Measurements from ENCODE around the gene L3MBTL4. TPM values are rescaled to one million over a fixed set of nuclear protein-coding genes. Genes with fewer than 3 reads are reported as not detected.

L3MBTL4 gene
- total RNA-seq, 1 donor from 2014 or later: 17.5 TPM

DNA sequence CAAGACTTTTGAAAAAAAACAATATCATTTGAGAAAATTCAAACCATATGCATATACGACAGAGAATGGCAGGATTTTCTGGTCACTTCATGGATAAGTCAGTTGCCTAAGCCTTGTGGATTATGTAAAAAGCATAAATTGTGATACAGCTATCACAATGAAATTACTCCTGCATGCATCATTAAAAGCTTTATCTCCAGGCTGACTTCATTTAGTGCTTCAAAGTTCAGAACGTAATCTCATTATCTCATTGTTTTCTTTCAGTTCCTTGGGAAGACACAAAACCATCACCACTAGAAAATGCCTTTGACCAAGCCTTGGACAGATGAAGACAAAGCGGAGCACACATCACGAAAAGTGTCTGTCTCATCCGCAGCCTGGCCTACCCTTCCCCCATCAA is 57.0 kb downstream of the L3MBTL4 start:
- peak overlapping the region; percentile 45 for H3K27ac Mint-ChIP-seq
- H3K36me3 Mint-ChIP-seq: no peaks in the 10 kb centered on the region
- H3K4me3 Mint-ChIP-seq: no peak overlapping the region
- H3K4me1 Mint-ChIP-seq: peaks cover 19% of the 10 kb centered on the region
- TF ChIP-seq, protein P1, sequence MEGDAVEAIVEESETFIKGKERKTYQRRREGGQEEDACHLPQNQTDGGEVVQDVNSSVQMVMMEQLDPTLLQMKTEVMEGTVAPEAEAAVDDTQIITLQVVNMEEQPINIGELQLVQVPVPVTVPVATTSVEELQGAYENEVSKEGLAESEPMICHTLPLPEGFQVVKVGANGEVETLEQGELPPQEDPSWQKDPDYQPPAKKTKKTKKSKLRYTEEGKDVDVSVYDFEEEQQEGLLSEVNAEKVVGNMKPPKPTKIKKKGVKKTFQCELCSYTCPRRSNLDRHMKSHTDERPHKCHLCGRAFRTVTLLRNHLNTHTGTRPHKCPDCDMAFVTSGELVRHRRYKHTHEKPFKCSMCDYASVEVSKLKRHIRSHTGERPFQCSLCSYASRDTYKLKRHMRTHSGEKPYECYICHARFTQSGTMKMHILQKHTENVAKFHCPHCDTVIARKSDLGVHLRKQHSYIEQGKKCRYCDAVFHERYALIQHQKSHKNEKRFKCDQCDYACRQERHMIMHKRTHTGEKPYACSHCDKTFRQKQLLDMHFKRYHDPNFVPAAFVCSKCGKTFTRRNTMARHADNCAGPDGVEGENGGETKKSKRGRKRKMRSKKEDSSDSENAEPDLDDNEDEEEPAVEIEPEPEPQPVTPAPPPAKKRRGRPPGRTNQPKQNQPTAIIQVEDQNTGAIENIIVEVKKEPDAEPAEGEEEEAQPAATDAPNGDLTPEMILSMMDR (IDR thresholded peaks at IDR 0.05; ENCODE audit: unreplicated experiment): no peak
- DNase-seq (ENCODE audit: low spot score in 2 of 2, unreplicated experiment in 2 of 2): no peak
- no peaks in the 10 kb centered on the region for H3K27me3 Mint-ChIP-seq (ENCODE audit: low read depth)
- H3K9me3 Mint-ChIP-seq: peaks cover 10% of the 10 kb centered on the region

DNA sequence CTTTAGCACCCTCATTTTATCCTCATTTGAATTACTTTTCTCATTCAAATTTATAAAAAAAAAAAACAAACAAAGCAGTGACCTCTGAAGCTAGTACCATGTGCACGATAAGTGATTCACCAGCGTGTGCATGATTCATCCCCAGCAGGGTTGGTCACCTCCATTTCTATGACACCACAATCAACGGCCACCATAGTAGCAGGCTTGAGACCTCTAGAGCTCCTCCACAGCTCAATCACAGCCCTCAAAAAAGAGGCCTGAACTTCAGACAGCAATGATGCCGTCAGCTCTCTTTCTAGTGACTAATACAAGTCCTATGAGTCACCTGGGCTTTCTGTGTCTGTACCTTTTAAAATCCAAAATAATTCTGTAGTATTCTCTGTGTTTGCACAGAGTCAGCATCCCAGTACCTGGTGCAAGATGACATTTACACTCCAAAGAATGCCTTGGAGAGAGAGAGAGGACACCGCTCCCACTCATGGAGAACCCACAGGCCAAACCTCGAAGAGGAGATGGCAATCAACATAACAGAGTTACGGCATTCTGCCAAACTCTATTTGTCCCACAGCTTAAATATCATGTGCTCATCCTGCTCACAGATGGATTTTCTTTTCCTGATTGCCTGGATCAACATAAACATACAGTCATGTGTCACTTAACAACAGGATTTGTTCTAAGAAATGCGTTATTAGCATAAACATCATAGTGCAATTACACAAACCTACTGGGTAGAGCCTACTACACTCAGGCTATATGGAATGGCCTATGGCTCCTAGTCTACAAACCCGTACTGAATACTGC is 58.7 kb downstream of the L3MBTL4 start:
- TF ChIP-seq, protein P1 (IDR thresholded peaks at IDR 0.05; ENCODE audit: unreplicated experiment): no peak
- no peak for DNase-seq (ENCODE audit: low spot score in 2 of 2, unreplicated experiment in 2 of 2)
- Mint-ChIP-seq H3K9me3 (peaks cover 10% of the 10 kb centered on the region), H3K27ac (no peak overlapping the region), H3K4me3 (no peak overlapping the region), H3K27me3 (ENCODE audit: low read depth) (no peaks in the 10 kb centered on the region), H3K36me3 (no peaks in the 10 kb centered on the region), H3K4me1 (peaks cover 25% of the 10 kb centered on the region)

DNA sequence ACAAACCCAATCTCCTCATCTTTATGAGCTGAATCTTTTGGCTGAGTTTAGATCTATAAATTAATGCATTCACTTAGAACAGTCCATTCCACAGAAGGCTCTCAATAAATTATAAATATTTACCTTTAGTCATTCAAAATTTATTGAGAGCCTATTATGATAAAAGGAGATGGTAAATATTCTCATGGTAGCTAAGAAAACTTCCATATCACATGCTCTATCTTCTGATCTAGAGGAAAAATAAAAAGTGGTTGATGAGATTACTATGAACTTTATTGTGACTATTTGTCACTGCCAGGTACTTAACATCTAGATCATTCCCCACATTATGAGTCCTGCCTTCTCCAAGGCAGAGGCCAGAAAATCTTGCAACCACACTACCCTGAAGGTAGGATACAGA is 62.4 kb downstream of the L3MBTL4 start:
- H3K9me3 Mint-ChIP-seq: peaks cover 17% of the 10 kb centered on the region
- H3K36me3 Mint-ChIP-seq: peaks cover 7% of the 10 kb centered on the region
- TF ChIP-seq, protein P1 (IDR thresholded peaks at IDR 0.05; ENCODE audit: unreplicated experiment): no peak
- no peak for DNase-seq (ENCODE audit: low spot score in 2 of 2, unreplicated experiment in 2 of 2)
- peak overlapping the region; percentile 36 for H3K27ac Mint-ChIP-seq
- H3K4me1 Mint-ChIP-seq: peaks cover 11% of the 10 kb centered on the region
- H3K27me3 Mint-ChIP-seq (ENCODE audit: low read depth): no peaks in the 10 kb centered on the region
- H3K4me3 Mint-ChIP-seq: no peak overlapping the region

DNA sequence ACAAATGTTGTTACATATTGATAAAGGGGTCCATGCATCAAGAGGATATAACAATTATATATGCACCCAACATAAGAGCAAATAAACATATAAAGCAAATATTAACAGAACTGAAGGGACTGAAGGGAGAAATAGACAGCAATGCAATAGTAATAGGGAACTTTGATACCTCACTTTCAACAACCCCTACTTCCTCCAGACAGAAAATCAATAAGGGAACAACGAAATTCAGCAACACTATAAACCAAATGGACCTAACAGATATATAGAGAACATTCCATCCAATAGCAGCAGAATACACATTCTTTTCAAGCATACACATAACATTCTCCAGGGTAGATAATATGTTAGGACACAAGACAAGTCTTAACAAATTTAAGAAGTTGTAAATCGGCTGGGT is 71.7 kb downstream of the L3MBTL4 start:
- no peak overlapping the region for H3K4me3 Mint-ChIP-seq
- H3K36me3 Mint-ChIP-seq: peaks cover 30% of the 10 kb centered on the region
- H3K27ac Mint-ChIP-seq: no peak overlapping the region
- H3K9me3 Mint-ChIP-seq: peaks cover 55% of the 10 kb centered on the region
- no peaks in the 10 kb centered on the region for H3K27me3 Mint-ChIP-seq (ENCODE audit: low read depth)
- no peaks in the 10 kb centered on the region for H3K4me1 Mint-ChIP-seq
- DNase-seq (ENCODE audit: low spot score in 2 of 2, unreplicated experiment in 2 of 2): no peak
- TF ChIP-seq, protein P1 (IDR thresholded peaks at IDR 0.05; ENCODE audit: unreplicated experiment): no peak

DNA sequence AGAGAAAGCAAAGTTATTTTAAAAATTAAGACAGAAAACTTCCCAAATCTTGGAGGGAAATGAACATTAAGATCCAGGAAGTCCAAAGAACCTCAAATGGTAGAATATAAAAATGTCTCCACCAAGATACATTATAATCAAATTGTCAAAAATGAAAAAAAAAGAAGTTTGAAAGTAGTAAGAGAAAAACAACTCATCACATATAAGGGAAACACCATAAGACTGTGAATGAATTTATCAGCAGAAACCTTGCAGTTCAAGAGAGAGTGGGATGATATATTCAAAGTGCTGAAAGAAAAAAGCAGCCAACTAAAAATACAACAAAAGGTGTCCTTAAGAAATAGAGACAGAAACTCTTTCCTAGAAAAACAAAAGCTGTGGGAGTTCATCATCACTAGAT is 73.0 kb downstream of the L3MBTL4 start:
- peaks cover 30% of the 10 kb centered on the region for H3K36me3 Mint-ChIP-seq
- H3K4me3 Mint-ChIP-seq: no peak overlapping the region
- H3K9me3 Mint-ChIP-seq: peaks cover 64% of the 10 kb centered on the region
- H3K27ac Mint-ChIP-seq: no peak overlapping the region
- H3K4me1 Mint-ChIP-seq: no peaks in the 10 kb centered on the region
- H3K27me3 Mint-ChIP-seq (ENCODE audit: low read depth): no peaks in the 10 kb centered on the region
- DNase-seq (ENCODE audit: low spot score in 2 of 2, unreplicated experiment in 2 of 2): no peak
- TF ChIP-seq, protein P1 (IDR thresholded peaks at IDR 0.05; ENCODE audit: unreplicated experiment): no peak
